Aorta (tissue), 5 donors: ENCODE results near the gene MRGPRX2. TPM values are rescaled to one million over a fixed set of nuclear protein-coding genes. Genes with fewer than 3 reads are reported as not detected.

Experiments used
- ATAC-seq: fragments of 200-7000 bp; cut with Tn5 transposase; one replicate; pipeline ENCODE4 v1.9.1; 2022; ENCODE audit warnings: moderate library complexity; ENCODE audit not compliant: low FRiP score
- DNase-seq, 2 donors: peaks; one replicate each; pipeline ENCODE4 v3.0.0-alpha.2; 2020
- H3K27ac ChIP-seq, 2 donors: one replicate each; pipeline ENCODE4 v1.5.1; 2013; ENCODE audit warnings: low read length in 2 of 2, mild to moderate bottlenecking in 2 of 2, moderate library complexity in 2 of 2, control low read depth in 1 of 2, inconsistent platforms in 1 of 2, low read depth in 1 of 2
- H3K27me3 ChIP-seq, 2 donors: one replicate each; pipeline ENCODE4 v1.6.1; 2013; ENCODE audit warnings: control low read depth in 1 of 2, low read length in 1 of 2, mild to moderate bottlenecking in 1 of 2, moderate library complexity in 1 of 2; ENCODE audit not compliant: insufficient read depth in 2 of 2, control insufficient read depth in 1 of 2
- H3K36me3 ChIP-seq, 2 donors: one replicate each; pipeline ENCODE4 v1.6.1; 2013; ENCODE audit warnings: control low read depth in 1 of 2, low read length in 1 of 2, mild to moderate bottlenecking in 1 of 2; ENCODE audit not compliant: insufficient read depth in 2 of 2, control insufficient read depth in 1 of 2
- H3K4me1 ChIP-seq, 2 donors: one replicate each; pipeline ENCODE4 v1.6.1; 2013; ENCODE audit warnings: low read length in 2 of 2, control low read depth in 1 of 2, mild to moderate bottlenecking in 1 of 2, moderate library complexity in 1 of 2; ENCODE audit not compliant: insufficient read depth in 2 of 2, control insufficient read depth in 1 of 2
- H3K4me3 ChIP-seq, 2 donors: one replicate each; pipeline ENCODE4 v1.5.1; 2013; ENCODE audit warnings: low read length in 2 of 2, control low read depth in 1 of 2, mild to moderate bottlenecking in 1 of 2
- H3K9me3 ChIP-seq: one replicate; pipeline ENCODE4 v1.6.1; 2013; ENCODE audit warnings: mild to moderate bottlenecking, low read length; ENCODE audit not compliant: control insufficient read depth
- WGBS, 2 donors: extraction: QIAGEN DNeasy Blood & Tissue Kit; methylation state at CpG; one replicate each; pipeline ENCODE4 v1.1.7; 2013; 5-methylcytosine and 5-hydroxymethylcytosine counted together
- intact Hi-C, 2 donors: fragments of 100-400 bp; cut with DNase I; formaldehyde crosslinking; loops; one replicate each; pipeline versions ENCODE4 v1.14.2 to v1.15.0; 2022
- polyA plus RNA-seq, 2 donors: library from polyadenylated mRNA; stranded (reverse); fragments of 200-250 nt; gene quantifications; one replicate each; pipeline ENCODE4 v1.2.3, GENCODE V29; 2013
- total RNA-seq, 2 donors: library from RNA; stranded (reverse); fragmentation: NEBNext Ultra II Directional; extraction: Animal tissue kit (Norgen Biotek cat#: 25700); gene quantifications; one replicate each; pipeline ENCODE4 v1.2.1, GENCODE V29; 2021
- donor health status: healthy with polysubstance abuse.
- donor health status: Bipolar disorder and iron deficiency.
- donor health status: DM: no; HTN: no; CAD: no.
- donor health status: DM: no; HTN: no; CAD: no.
- donor health status: DM: yes; HTN: yes; CAD: no.

The MRGPRX2 gene
- total and polyA plus RNA-seq, 4 donors: not detected

GRCh38 chr11:19027829-19028595 lies 32.5 kb downstream of the MRGPRX2 start:
- Histone ChIP-seq H3K4me3 (no peak overlapping the region), H3K9me3 (peaks cover 3% of the 10 kb centered on the region), H3K36me3 (no peaks in the 10 kb centered on the region), H3K27me3 (no peaks in the 10 kb centered on the region), H3K4me1 (no peaks in the 10 kb centered on the region), H3K27ac (no peak overlapping the region)
- 56 to 67% methylated on average over 2 of the region's 2 CpGs for WGBS, 2 donors
- no peak for DNase-seq
- intact Hi-C loops: no loop called here
- ATAC-seq: no peak

GRCh38 chr11:19026862-19027261 lies 33.7 kb downstream of the MRGPRX2 start:
- no peak for DNase-seq
- no peak for ATAC-seq
- Histone ChIP-seq H3K27ac (no peak overlapping the region), H3K9me3 (peaks cover 3% of the 10 kb centered on the region), H3K27me3 (no peaks in the 10 kb centered on the region), H3K36me3 (no peaks in the 10 kb centered on the region), H3K4me3 (no peak overlapping the region), H3K4me1 (no peaks in the 10 kb centered on the region)
- 84 to 92% methylated on average over 2 of the region's 2 CpGs for WGBS, 2 donors
- intact Hi-C loops: no loop called here

- no peak overlapping the region for H3K27ac ChIP-seq
- H3K27me3 ChIP-seq: no peaks in the 10 kb centered on the region
- no peaks in the 10 kb centered on the region for H3K4me1 ChIP-seq
- 24 to 30% methylated on average over 5 of the region's 5 CpGs for WGBS, 2 donors
- H3K36me3 ChIP-seq: no peaks in the 10 kb centered on the region
- ATAC-seq (no peak), DNase-seq (no peak)
- peaks cover 3% of the 10 kb centered on the region for H3K9me3 ChIP-seq
- intact Hi-C loops: no loop called here
- no peak overlapping the region for H3K4me3 ChIP-seq
Measured at GRCh38 chr11:19025481-19026406, 34.8 kb downstream of the MRGPRX2 start.

GRCh38 chr11:19020831-19021230 lies 39.7 kb downstream of the MRGPRX2 start:
- DNase-seq (no peak), ATAC-seq (no peak)
- no peaks in the 10 kb centered on the region for H3K27me3 ChIP-seq
- no peaks in the 10 kb centered on the region for H3K4me1 ChIP-seq
- no peaks in the 10 kb centered on the region for H3K9me3 ChIP-seq
- intact Hi-C loops: no loop called here
- H3K4me3 ChIP-seq: no peak overlapping the region
- no peak overlapping the region for H3K27ac ChIP-seq
- H3K36me3 ChIP-seq: no peaks in the 10 kb centered on the region

GRCh38 chr11:19018901-19019300 lies 41.6 kb downstream of the MRGPRX2 start:
- Histone ChIP-seq H3K4me3 (no peak overlapping the region), H3K9me3 (no peaks in the 10 kb centered on the region), H3K27me3 (no peaks in the 10 kb centered on the region), H3K36me3 (no peaks in the 10 kb centered on the region), H3K4me1 (no peaks in the 10 kb centered on the region), H3K27ac (no peak overlapping the region)
- ATAC-seq (no peak), DNase-seq (no peak)
- intact Hi-C loops: no loop called here
- 12% methylated on average over 3 of the region's 3 CpGs for WGBS, 2 donors

- H3K27me3 ChIP-seq: no peaks in the 10 kb centered on the region
- DNase-seq (no peak), ATAC-seq (no peak)
- H3K36me3 ChIP-seq: no peaks in the 10 kb centered on the region
- H3K27ac ChIP-seq: no peak overlapping the region
- H3K4me3 ChIP-seq: no peak overlapping the region
- 68 to 70% methylated on average over 3 of the region's 3 CpGs for WGBS, 2 donors
- peaks cover 2% of the 10 kb centered on the region for H3K9me3 ChIP-seq
- intact Hi-C loops: no loop called here
- H3K4me1 ChIP-seq: no peaks in the 10 kb centered on the region
Measured at GRCh38 chr11:19013181-19013857, 47.2 kb downstream of the MRGPRX2 start.

- H3K4me3 ChIP-seq: no peak overlapping the region
- ATAC-seq (no peak), DNase-seq (no peak)
- no peaks in the 10 kb centered on the region for H3K36me3 ChIP-seq
- no peaks in the 10 kb centered on the region for H3K27me3 ChIP-seq
- peaks cover 2% of the 10 kb centered on the region for H3K9me3 ChIP-seq
- H3K4me1 ChIP-seq: no peaks in the 10 kb centered on the region
- intact Hi-C loops: no loop called here
- H3K27ac ChIP-seq: no peak overlapping the region
Measured at GRCh38 chr11:19012636-19013035, 47.9 kb downstream of the MRGPRX2 start.
